ENCODE measurements around the gene SLC24A1. TPM values are rescaled to one million over a fixed set of nuclear protein-coding genes. Genes with fewer than 3 reads are reported as not detected.

Gene SLC24A1
- total RNA-seq, 1 donor from 2014 or later: 4.7 TPM

GRCh38 chr15:65623103-65623502 lies 1.4 kb downstream of the SLC24A1 start:
- no peak overlapping the region for H3K4me3 Mint-ChIP-seq (ENCODE audit: unreplicated experiment)
- no peak for TF ChIP-seq CTCF (IDR thresholded peaks at IDR 0.05; ENCODE audit: partially characterized antibody, unreplicated experiment)

GRCh38 chr15:65626856-65627255 lies 5.1 kb downstream of the SLC24A1 start:
- H3K9me3 Mint-ChIP-seq (ENCODE audit: unreplicated experiment): no peaks in the 10 kb centered on the region
- no peak for TF ChIP-seq CTCF (IDR thresholded peaks at IDR 0.05; ENCODE audit: partially characterized antibody, unreplicated experiment)
- no peak overlapping the region for H3K27ac Mint-ChIP-seq (ENCODE audit: unreplicated experiment)
- no peak for DNase-seq
- no peak overlapping the region for H3K4me3 Mint-ChIP-seq (ENCODE audit: unreplicated experiment)
- H3K27me3 Mint-ChIP-seq (ENCODE audit: unreplicated experiment): no peaks in the 10 kb centered on the region
- no peaks in the 10 kb centered on the region for H3K4me1 Mint-ChIP-seq (ENCODE audit: low read depth, unreplicated experiment)
- peaks cover 7% of the 10 kb centered on the region for H3K36me3 Mint-ChIP-seq (ENCODE audit: unreplicated experiment)

More at GRCh38 chr15:65623103-65623502, 1.4 kb downstream of the SLC24A1 start:
- Mint-ChIP-seq H3K4me1 (ENCODE audit: low read depth, unreplicated experiment) (peaks cover 4% of the 10 kb centered on the region), H3K9me3 (ENCODE audit: unreplicated experiment) (no peaks in the 10 kb centered on the region), H3K27ac (ENCODE audit: unreplicated experiment) (no peak overlapping the region), H3K27me3 (ENCODE audit: unreplicated experiment) (no peaks in the 10 kb centered on the region), H3K36me3 (ENCODE audit: unreplicated experiment) (peaks cover 7% of the 10 kb centered on the region)
- DNase-seq: no peak

GRCh38 chr15:65629548-65629947 lies 7.8 kb downstream of the SLC24A1 start:
- H3K9me3 Mint-ChIP-seq (ENCODE audit: unreplicated experiment): no peaks in the 10 kb centered on the region
- H3K36me3 Mint-ChIP-seq (ENCODE audit: unreplicated experiment): peaks cover 1% of the 10 kb centered on the region
- no peak for TF ChIP-seq CTCF (IDR thresholded peaks at IDR 0.05; ENCODE audit: partially characterized antibody, unreplicated experiment)
- H3K4me1 Mint-ChIP-seq (ENCODE audit: low read depth, unreplicated experiment): no peaks in the 10 kb centered on the region
- peaks cover 3% of the 10 kb centered on the region for H3K27me3 Mint-ChIP-seq (ENCODE audit: unreplicated experiment)
- H3K4me3 Mint-ChIP-seq (ENCODE audit: unreplicated experiment): no peak overlapping the region
- no peak for DNase-seq
- H3K27ac Mint-ChIP-seq (ENCODE audit: unreplicated experiment): no peak overlapping the region

- Mint-ChIP-seq H3K36me3 (ENCODE audit: unreplicated experiment) (no peaks in the 10 kb centered on the region), H3K27ac (ENCODE audit: unreplicated experiment) (no peak overlapping the region), H3K27me3 (ENCODE audit: unreplicated experiment) (peaks cover 3% of the 10 kb centered on the region), H3K4me3 (ENCODE audit: unreplicated experiment) (no peak overlapping the region), H3K4me1 (ENCODE audit: low read depth, unreplicated experiment) (no peaks in the 10 kb centered on the region), H3K9me3 (ENCODE audit: unreplicated experiment) (no peaks in the 10 kb centered on the region)
- no peak for TF ChIP-seq CTCF (IDR thresholded peaks at IDR 0.05; ENCODE audit: partially characterized antibody, unreplicated experiment)
- DNase-seq: no peak
These were observed 9.0 kb downstream of the SLC24A1 start for GRCh38 chr15:65630760-65631159.

DNA sequence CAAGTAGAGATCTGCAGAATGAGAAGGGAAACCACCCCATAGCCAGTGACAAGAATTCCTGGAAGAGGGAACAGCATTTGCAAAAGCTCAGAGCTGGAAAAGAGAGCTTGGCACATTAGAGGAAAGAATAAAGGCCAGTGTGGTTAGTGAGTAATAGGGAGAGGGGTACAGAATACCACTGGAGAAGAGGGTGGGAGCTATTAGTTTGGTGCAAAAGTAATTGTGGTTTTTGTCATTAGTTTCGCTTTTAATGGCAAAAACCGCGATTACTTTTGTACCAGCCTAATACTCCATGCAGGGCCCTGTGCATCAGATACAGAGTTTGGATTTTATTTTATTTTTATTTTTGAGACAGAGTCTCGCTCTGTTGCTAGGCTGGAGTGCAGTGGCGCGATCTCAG lies 9.8 kb downstream of the SLC24A1 start:
- Mint-ChIP-seq H3K9me3 (ENCODE audit: unreplicated experiment) (no peaks in the 10 kb centered on the region), H3K4me3 (ENCODE audit: unreplicated experiment) (no peak overlapping the region), H3K4me1 (ENCODE audit: low read depth, unreplicated experiment) (no peaks in the 10 kb centered on the region), H3K36me3 (ENCODE audit: unreplicated experiment) (no peaks in the 10 kb centered on the region), H3K27ac (ENCODE audit: unreplicated experiment) (no peak overlapping the region), H3K27me3 (ENCODE audit: unreplicated experiment) (peaks cover 3% of the 10 kb centered on the region)
- TF ChIP-seq CTCF (IDR thresholded peaks at IDR 0.05; ENCODE audit: partially characterized antibody, unreplicated experiment): no peak
- no peak for DNase-seq
